Colonic mucosa (tissue), 4 donors: ENCODE measurements around the gene CCR3. TPM values are rescaled to one million over a fixed set of nuclear protein-coding genes. Genes with fewer than 3 reads are reported as not detected.

Experiments
- DNase-seq: peaks from one replicate; pipeline ENCODE4 v3.0.0-alpha.2; 2020
- H3K27ac ChIP-seq: fragments of 200-600 bp; one replicate; pipeline ENCODE4 v1.8.0; 2021
- H3K27me3 ChIP-seq: fragments of 200-600 bp; one replicate; pipeline ENCODE4 v1.8.0; 2021
- H3K36me3 ChIP-seq: fragments of 200-600 bp; one replicate; pipeline ENCODE4 v1.8.0; 2021
- H3K4me1 ChIP-seq: fragments of 200-600 bp; one replicate; pipeline ENCODE4 v1.8.0; 2021; ENCODE audit warnings: mild to moderate bottlenecking
- H3K4me3 ChIP-seq: fragments of 200-600 bp; one replicate; pipeline ENCODE4 v1.8.0; 2021
- H3K9ac ChIP-seq, 2 donors: one replicate each; pipeline ENCODE4 v1.7.0; 2013; ENCODE audit warnings: control low read depth in 2 of 2, low read depth in 2 of 2, low read length in 2 of 2
- H3K9me3 ChIP-seq: fragments of 200-600 bp; one replicate; pipeline ENCODE4 v1.8.0; 2021
- intact Hi-C: fragments of 100-400 bp; cut with DNase I; formaldehyde crosslinking; loops from one replicate; pipeline ENCODE4 v1.14.1; 2022
- total RNA-seq, 2 donors: library from RNA; stranded (reverse); fragmentation: NEBNext Ultra II Directional in 1 of 2; extraction: Animal tissue kit (Norgen Biotek cat#: 25700) in 1 of 2; gene quantifications; one replicate each; pipeline ENCODE4 v1.2.1, GENCODE V29; 2021
- TF ChIP-seq, protein P1 (sequence below): fragments of 200-600 bp; IDR thresholded peaks from one replicate; pipeline ENCODE4 v1.8.0; 2022; ENCODE audit warnings: antibody characterized with exemption, mild to moderate bottlenecking
- donor health status: healthy.
- donor health status: DM: no; HTN: no; CAD: no.
- donor health status: DM: no; HTN: no; CAD: no.

CCR3 gene
- total RNA-seq: not detected

DNA sequence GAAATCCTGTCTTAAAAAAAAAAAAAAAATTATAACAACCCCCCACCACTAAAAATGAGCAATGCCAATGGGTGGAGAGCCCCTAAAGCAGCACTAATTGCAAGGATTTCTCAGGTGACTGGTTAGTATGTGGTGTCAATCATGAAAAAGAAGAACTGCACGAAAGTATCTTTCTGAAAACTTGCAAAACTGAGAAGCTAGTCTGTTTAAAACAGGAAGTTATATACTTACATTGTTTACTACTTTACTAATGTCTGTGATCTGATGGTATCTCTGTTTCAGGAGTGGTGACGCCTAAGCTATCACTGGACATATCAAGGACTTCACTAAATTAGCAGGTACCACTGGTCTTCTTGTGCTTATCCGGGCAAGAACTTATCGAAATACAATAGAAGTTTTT, at the start of gene CCR3:
TSS of gene CCR3 (plus strand) at position 341 of the 400 bp plus-strand sequence. CDS start 22,699 bp downstream, outside the sequence.
- Histone ChIP-seq H3K9me3 (no peaks in the 10 kb centered on the region), H3K9ac (no peak within 1 kb of the TSS), H3K27ac (no peak within 1 kb of the TSS), H3K4me1 (no peaks in the 10 kb centered on the region), H3K27me3 (no peaks in the 10 kb centered on the region), H3K36me3 (no peaks in the 10 kb centered on the region), H3K4me3 (no peak within 1 kb of the TSS)
- TF ChIP-seq, protein P1, sequence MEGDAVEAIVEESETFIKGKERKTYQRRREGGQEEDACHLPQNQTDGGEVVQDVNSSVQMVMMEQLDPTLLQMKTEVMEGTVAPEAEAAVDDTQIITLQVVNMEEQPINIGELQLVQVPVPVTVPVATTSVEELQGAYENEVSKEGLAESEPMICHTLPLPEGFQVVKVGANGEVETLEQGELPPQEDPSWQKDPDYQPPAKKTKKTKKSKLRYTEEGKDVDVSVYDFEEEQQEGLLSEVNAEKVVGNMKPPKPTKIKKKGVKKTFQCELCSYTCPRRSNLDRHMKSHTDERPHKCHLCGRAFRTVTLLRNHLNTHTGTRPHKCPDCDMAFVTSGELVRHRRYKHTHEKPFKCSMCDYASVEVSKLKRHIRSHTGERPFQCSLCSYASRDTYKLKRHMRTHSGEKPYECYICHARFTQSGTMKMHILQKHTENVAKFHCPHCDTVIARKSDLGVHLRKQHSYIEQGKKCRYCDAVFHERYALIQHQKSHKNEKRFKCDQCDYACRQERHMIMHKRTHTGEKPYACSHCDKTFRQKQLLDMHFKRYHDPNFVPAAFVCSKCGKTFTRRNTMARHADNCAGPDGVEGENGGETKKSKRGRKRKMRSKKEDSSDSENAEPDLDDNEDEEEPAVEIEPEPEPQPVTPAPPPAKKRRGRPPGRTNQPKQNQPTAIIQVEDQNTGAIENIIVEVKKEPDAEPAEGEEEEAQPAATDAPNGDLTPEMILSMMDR: no peak
- no peak for DNase-seq
- intact Hi-C loops: no loop called here

DNA sequence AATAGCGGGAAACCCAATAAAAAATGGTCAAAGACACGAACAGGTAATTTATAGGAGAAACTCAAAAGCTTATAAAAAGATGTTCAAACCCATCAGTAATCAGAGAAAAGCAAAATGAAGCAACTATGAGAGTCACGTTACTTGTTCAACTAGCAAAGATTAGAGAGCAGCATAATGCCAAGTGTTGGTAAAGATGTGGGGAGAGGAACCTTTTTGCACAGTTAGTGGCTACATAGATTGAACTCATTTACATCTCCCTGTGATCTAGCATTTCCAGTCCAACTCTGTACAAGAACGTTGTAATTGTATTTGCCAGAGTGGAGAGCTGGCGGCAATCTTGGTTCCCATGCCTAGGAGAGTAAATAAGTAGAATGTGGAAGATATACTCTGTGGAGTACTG, 49.3 kb upstream of the CCR3 start:
- H3K36me3 ChIP-seq: no peaks in the 10 kb centered on the region
- intact Hi-C loops: no loop called here
- H3K9me3 ChIP-seq: no peaks in the 10 kb centered on the region
- DNase-seq: no peak
- H3K27ac ChIP-seq: no peak overlapping the region
- TF ChIP-seq, protein P1: no peak
- no peak overlapping the region for H3K4me3 ChIP-seq
- H3K4me1 ChIP-seq: no peaks in the 10 kb centered on the region
- no peak overlapping the region for H3K9ac ChIP-seq
- H3K27me3 ChIP-seq: no peaks in the 10 kb centered on the region

DNA sequence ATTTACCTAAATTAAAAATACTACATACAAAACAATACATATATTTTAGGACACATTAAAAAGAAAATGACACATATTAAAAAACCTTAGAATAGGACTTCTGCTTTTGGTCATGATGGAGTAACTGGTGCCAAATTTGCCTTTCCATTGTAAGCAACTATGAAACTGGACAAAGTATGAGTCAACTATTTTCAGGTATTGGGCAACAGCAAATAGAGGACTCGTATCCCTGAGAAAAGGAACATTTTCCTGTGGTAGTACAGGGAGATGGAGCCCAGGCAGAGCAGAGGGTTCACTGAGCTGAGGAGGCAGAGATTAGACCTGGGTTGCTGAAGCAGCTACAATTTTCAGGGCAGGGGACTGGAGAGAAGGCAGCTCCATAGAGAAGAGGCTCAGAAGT, 48.8 kb upstream of the CCR3 start:
- no peaks in the 10 kb centered on the region for H3K9me3 ChIP-seq
- intact Hi-C loops: no loop called here
- TF ChIP-seq, protein P1: no peak

DNA sequence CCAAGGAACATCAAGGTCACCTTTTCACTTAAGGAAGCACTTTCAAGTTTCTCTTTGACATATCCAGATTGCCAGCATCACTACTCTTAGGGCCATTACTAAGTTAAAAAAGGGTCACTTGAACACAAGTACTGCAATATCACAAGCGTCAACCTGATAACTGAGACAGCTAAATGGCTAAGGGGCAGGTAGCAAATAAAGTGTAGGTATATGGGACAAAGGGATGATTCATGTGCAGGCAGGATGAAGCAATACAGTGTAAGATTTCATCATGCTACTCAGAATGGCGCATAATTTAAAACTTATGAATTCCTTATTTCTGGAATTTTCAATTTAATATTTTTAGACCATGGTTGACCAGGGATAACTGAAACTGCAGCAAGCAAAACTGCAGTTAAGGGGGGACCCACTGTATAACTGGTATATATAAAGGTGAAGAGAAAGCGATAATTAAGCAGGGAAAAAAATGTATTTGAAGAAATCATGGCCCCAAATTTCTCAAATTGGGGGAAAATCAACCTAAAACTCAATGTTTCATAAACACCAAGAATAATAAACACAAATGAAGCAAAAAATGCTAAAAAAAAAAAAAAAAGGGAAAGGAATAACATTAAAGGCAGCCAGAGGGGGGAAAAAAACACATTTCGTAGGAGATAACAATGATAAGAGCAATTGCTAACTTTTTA, 47.2 kb upstream of the CCR3 start:
- no peak overlapping the region for H3K27ac ChIP-seq
- H3K4me1 ChIP-seq: no peaks in the 10 kb centered on the region
- H3K9ac ChIP-seq: no peak overlapping the region
- intact Hi-C loops: no loop called here
- no peak overlapping the region for H3K4me3 ChIP-seq
- H3K27me3 ChIP-seq: no peaks in the 10 kb centered on the region
- DNase-seq: no peak
- H3K36me3 ChIP-seq: no peaks in the 10 kb centered on the region
- H3K9me3 ChIP-seq: no peaks in the 10 kb centered on the region
- TF ChIP-seq, protein P1: no peak

More for the DNA sequence above, 48.8 kb upstream of the CCR3 start:
- H3K4me1 ChIP-seq: no peaks in the 10 kb centered on the region
- no peak for DNase-seq
- H3K9ac ChIP-seq: no peak overlapping the region
- H3K27me3 ChIP-seq: no peaks in the 10 kb centered on the region
- H3K4me3 ChIP-seq: no peak overlapping the region
- H3K36me3 ChIP-seq: no peaks in the 10 kb centered on the region
- H3K27ac ChIP-seq: no peak overlapping the region

DNA sequence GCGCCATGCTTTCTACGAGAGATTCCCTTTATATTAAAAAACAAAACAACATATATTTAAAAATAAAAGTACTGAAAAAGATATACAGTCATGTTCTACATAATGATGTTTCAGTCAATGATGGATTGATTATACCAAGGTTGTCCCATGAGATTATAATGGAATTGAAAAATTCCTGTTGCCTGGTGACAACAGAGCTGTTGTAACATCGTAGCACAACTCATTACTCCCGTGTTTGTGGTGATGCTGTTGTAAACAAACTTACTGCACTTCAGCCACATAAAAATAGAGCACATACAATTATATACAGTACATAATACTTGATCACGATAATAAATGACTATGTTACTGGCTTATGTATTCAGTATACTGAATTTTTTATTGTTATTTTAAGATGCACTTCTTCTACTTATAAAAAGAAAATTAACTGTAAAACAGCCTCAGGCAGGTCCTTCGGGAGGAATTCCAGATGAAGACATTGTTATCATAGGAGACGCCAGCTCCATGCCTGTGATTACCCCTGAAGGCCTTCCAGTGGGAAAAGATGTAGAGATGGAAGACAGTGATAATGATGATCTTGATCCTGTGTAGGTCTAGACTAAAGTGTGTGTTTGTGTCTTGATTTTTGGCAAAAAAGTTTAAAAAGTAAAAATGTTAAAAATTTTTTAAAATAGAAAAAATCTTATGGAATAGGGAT, 45.9 kb upstream of the CCR3 start:
- Histone ChIP-seq H3K9me3 (no peaks in the 10 kb centered on the region), H3K4me3 (no peak overlapping the region), H3K36me3 (no peaks in the 10 kb centered on the region), H3K27ac (no peak overlapping the region), H3K9ac (no peak overlapping the region), H3K27me3 (no peaks in the 10 kb centered on the region), H3K4me1 (no peaks in the 10 kb centered on the region)
- TF ChIP-seq, protein P1: no peak
- intact Hi-C loops: no loop called here
- DNase-seq: no peak
